ENCODE measurements around the gene AP1S3.

AP1S3 gene

GRCh38 chr2:223774193-223774592, 63.2 kb downstream of the AP1S3 start (continued):
- no peak for TF ChIP-seq ZNF280C (tag by site-specific recombination; IDR thresholded peaks at IDR 0.05)
- no peak for TF ChIP-seq REST (tag by site-specific recombination; IDR thresholded peaks at IDR 0.05)
- peak; percentile 25 for TF ChIP-seq ZNF510 (tag by site-specific recombination; IDR thresholded peaks at IDR 0.05; ENCODE audit: insufficient replicate concordance)

- Histone ChIP-seq H3K27ac (ENCODE audit: extremely low read depth, low read depth, low read length) (no peak overlapping the region), H3K36me3 (ENCODE audit: control insufficient read depth in 2 of 2, insufficient read depth in 1 of 2, low read length in 2 of 2) (peaks cover 0 to 32% of the 10 kb centered on the region in 2 experiments; a peak in 2 of 3 replicates), H3K4me1 (ENCODE audit: control insufficient read depth, insufficient read depth, low read length) (no peaks in the 10 kb centered on the region), H3K9me3 (ENCODE audit: control insufficient read depth, insufficient read depth, low read depth, low read length) (no peaks in the 10 kb centered on the region), H3K4me3 (ENCODE audit: low read depth, low read length) (no peak overlapping the region)
- ChIA-PET POLR2A (no interaction called here), CTCF (interaction anchor here (0.5 to 1.6 kb wide), 3 partner anchors 11 to 113 kb away, joined by 3 read pairs; no protein-coding TSS in a partner anchor)
- TF ChIP-seq ZNF792 (tag by site-specific recombination; IDR thresholded peaks at IDR 0.05) (no peak), ZNF549 (tag by site-specific recombination; IDR thresholded peaks at IDR 0.05) (no peak), ZBTB6 (tag by site-specific recombination; IDR thresholded peaks at IDR 0.05) (no peak), ZNF433 (tag by site-specific recombination; IDR thresholded peaks at IDR 0.05; ENCODE audit: low read depth) (no peak), BCL11B (tag by site-specific recombination; IDR thresholded peaks at IDR 0.05; ENCODE audit: low read depth) (no peak), ZSCAN16 (tag by site-specific recombination; IDR thresholded peaks at IDR 0.05) (no peak), AEBP2 (tag by site-specific recombination; IDR thresholded peaks at IDR 0.05; ENCODE audit: borderline replicate concordance) (no peak), ZNF398 (tag by site-specific recombination; IDR thresholded peaks at IDR 0.05) (no peak), ZNF169 (tag by site-specific recombination; IDR thresholded peaks at IDR 0.05) (no peak), ZNF626 (tag by site-specific recombination; IDR thresholded peaks at IDR 0.05) (no peak), ZEB2 (tag by site-specific recombination; IDR thresholded peaks at IDR 0.05) (no peak), ZNF561 (tag by site-specific recombination; IDR thresholded peaks at IDR 0.05; ENCODE audit: borderline replicate concordance) (no peak), KLF7 (tag by site-specific recombination; IDR thresholded peaks at IDR 0.05; ENCODE audit: borderline replicate concordance) (no peak)
Measured at GRCh38 chr2:223772363-223772762, 65.0 kb downstream of the AP1S3 start.

All from HEK293 (cell line).